AG04449 (cell line): ENCODE measurements around the gene EOGT.

Experiments used
- CTCF ChIA-PET: fragments of 350-600 bp; formaldehyde crosslinking; extraction: SDS; loops from one replicate; lab custom pipeline; 2021; ENCODE audit warnings: antibody characterized with exemption; lab: Yijun Ruan, JAX
- POLR2A ChIA-PET: fragments of 400-600, 350-600 bp; formaldehyde crosslinking; extraction: SDS; loops from one replicate; lab custom pipeline; 2020; ENCODE audit warnings: antibody characterized with exemption, inconsistent platforms; lab: Yijun Ruan, JAX
- DNase-seq: peaks from one replicate; pipeline ENCODE4 v3.0.0-alpha.2; 2010; ENCODE audit warnings: low read depth, low spot score
- H3K4me3 ChIP-seq: 2 replicates; pipeline ENCODE4 v1.5.1; 2011; ENCODE audit warnings: low read depth, mild to moderate bottlenecking, control low read depth, low read length
- CTCF ChIP-seq: IDR thresholded peaks from one replicate; pipeline ENCODE4 v1.5.1; 2011; ENCODE audit warnings: mild to moderate bottlenecking, moderate library complexity, low read length, control low read depth, inconsistent platforms; ENCODE audit not compliant: insufficient read depth; ENCODE audit errors: missing control alignments

Gene EOGT

GRCh38 chr3:68999605-69000004 is 13.9 kb downstream of the EOGT start:
- DNase-seq = no peak
- ChIA-PET CTCF (interaction anchor here (1.0 to 1.6 kb wide), 4 partner anchors 9 to 14 kb away, joined by 3 to 5 read pairs (median 4); partner anchors contain the start of gene EOGT), POLR2A (no interaction called here)
- H3K4me3 ChIP-seq = no peak overlapping the region
- TF ChIP-seq CTCF = no peak

- no peak for DNase-seq
- H3K4me3 ChIP-seq = no peak overlapping the region
- ChIA-PET CTCF (interaction anchor here (1.0 to 1.4 kb wide), 3 partner anchors 8 to 15 kb away, joined by 3 to 4 read pairs (median 4); partner anchors contain the start of gene EOGT), POLR2A (no interaction called here)
- no peak for TF ChIP-seq CTCF
Observed at GRCh38 chr3:68999158-68999557, 14.3 kb downstream of the EOGT start.

- ChIA-PET CTCF (interaction anchor here (0.7 kb wide), 1 partner anchor 10 kb away, joined by 3 read pairs; no protein-coding TSS in a partner anchor), POLR2A (no interaction called here)
- H3K4me3 ChIP-seq = no peak overlapping the region
- no peak for TF ChIP-seq CTCF
- DNase-seq = no peak
Observed at GRCh38 chr3:68997887-68998286, 15.6 kb downstream of the EOGT start.

GRCh38 chr3:68996356-68996995 is 17.0 kb downstream of the EOGT start:
- no peak for TF ChIP-seq CTCF
- no peak overlapping the region for H3K4me3 ChIP-seq
- CTCF ChIA-PET = no interaction called here
- DNase-seq = no peak
- POLR2A ChIA-PET = no interaction called here

- H3K4me3 ChIP-seq = no peak overlapping the region
- DNase-seq = peak; percentile 24
- CTCF ChIA-PET = interaction anchor here (1.0 kb wide), 1 partner anchor 9 kb away, joined by 3 read pairs; no protein-coding TSS in a partner anchor
- TF ChIP-seq CTCF = no peak
- POLR2A ChIA-PET = no interaction called here
Observed at GRCh38 chr3:68988740-68989139, 24.7 kb downstream of the EOGT start.

GRCh38 chr3:68987322-68987721 is 26.2 kb downstream of the EOGT start:
- no peak for DNase-seq
- POLR2A ChIA-PET = no interaction called here
- no peak for TF ChIP-seq CTCF
- H3K4me3 ChIP-seq = no peak overlapping the region
- CTCF ChIA-PET = no interaction called here
